Activated CD4-positive, alpha-beta T cell treated with anti-CD3 and anti-CD28 coated beads, Interleukin-2, amount 50 U/mL, for 16 hours (primary cell): Measurements from ENCODE around the gene ADK.
A peak's percentile ranks its signal among the peaks of the same experiment; 100 is the strongest.
"Not testable (repeated sequence)": the region's sequence is repeated elsewhere in the genome, so short reads cannot be mapped to it uniquely, and the experiment has no call there.

ENCODE experiments used
- DNase-seq: peaks from one replicate; pipeline ENCODE4 v3.0.0-alpha.2; 2020

Gene ADK

GRCh38 chr10:74575191-74575720, 424.2 kb downstream of the ADK start:
- DNase-seq: no peak

GRCh38 chr10:74575912-74576311, 424.9 kb downstream of the ADK start:
- DNase-seq: no peak

- no peak for DNase-seq
These were observed 425.6 kb downstream of the ADK start for GRCh38 chr10:74576586-74576985.

GRCh38 chr10:74580438-74580837, 429.4 kb downstream of the ADK start:
- not testable (repeated sequence) for DNase-seq

- no peak for DNase-seq
These were observed 431.5 kb downstream of the ADK start for GRCh38 chr10:74582566-74582965.

GRCh38 chr10:74585231-74586087, 434.4 kb downstream of the ADK start:
- DNase-seq: peak; percentile 90

GRCh38 chr10:74586088-74586585, 435.1 kb downstream of the ADK start:
- DNase-seq: peak; percentile 61

GRCh38 chr10:74587109-74587854, 436.3 kb downstream of the ADK start:
- DNase-seq: no peak

- DNase-seq: peak; percentile 74
These were observed 438.2 kb downstream of the ADK start for GRCh38 chr10:74589226-74589673.

GRCh38 chr10:74589851-74590250, 438.8 kb downstream of the ADK start:
- DNase-seq: no peak

GRCh38 chr10:74593470-74593869, 442.4 kb downstream of the ADK start:
- DNase-seq: peak; percentile 15

GRCh38 chr10:74596713-74597112, 445.7 kb downstream of the ADK start:
- DNase-seq: no peak

- no peak for DNase-seq
These were observed 448.0 kb downstream of the ADK start for GRCh38 chr10:74598891-74599566.

GRCh38 chr10:74599672-74600071, 448.7 kb downstream of the ADK start:
- no peak for DNase-seq

- DNase-seq: no peak
These were observed 449.1 kb downstream of the ADK start for GRCh38 chr10:74600170-74600569.

GRCh38 chr10:74602576-74602975, 451.6 kb downstream of the ADK start:
- DNase-seq: no peak

- no peak for DNase-seq
These were observed 459.3 kb downstream of the ADK start for GRCh38 chr10:74610299-74610698.

GRCh38 chr10:74612195-74612594, 461.2 kb downstream of the ADK start:
- DNase-seq: no peak

- DNase-seq: no peak
These were observed 469.6 kb downstream of the ADK start for GRCh38 chr10:74620626-74621025.

GRCh38 chr10:74623786-74624185, 472.8 kb downstream of the ADK start:
- DNase-seq: no peak

- DNase-seq: no peak
These were observed 473.5 kb downstream of the ADK start for GRCh38 chr10:74624501-74624900.

GRCh38 chr10:74628136-74628535, 477.1 kb downstream of the ADK start:
- DNase-seq: no peak

GRCh38 chr10:74634995-74635536, 484.0 kb downstream of the ADK start:
- DNase-seq: no peak
